HepG2 (cell line): ENCODE measurements around the gene MX2. TPM values are rescaled to one million over a fixed set of nuclear protein-coding genes. Genes with fewer than 3 reads are reported as not detected.

ENCODE experiments used
- ARID2 ChIP-seq: sonication (generic); formaldehyde crosslinking; IDR thresholded peaks from 2 replicates; pipeline ENCODE4 v1.8.1; 2022; ENCODE audit warnings: mild to moderate bottlenecking, missing genetic modification reagents, borderline replicate concordance
- DPF2 ChIP-seq: sonication (generic); formaldehyde crosslinking; IDR thresholded peaks from 2 replicates; pipeline ENCODE4 v1.4.0; 2020; ENCODE audit warnings: mild to moderate bottlenecking, low read depth, missing genetic modification reagents, borderline replicate concordance
- FOXM1 ChIP-seq: sonication (generic); formaldehyde crosslinking; IDR thresholded peaks from 2 replicates; pipeline ENCODE4 v1.5.0; 2020; ENCODE audit warnings: missing genetic modification reagents
- GPN1 ChIP-seq: sonication (generic); formaldehyde crosslinking; IDR thresholded peaks from 2 replicates; pipeline ENCODE4 v1.5.1; 2020; ENCODE audit warnings: missing genetic modification reagents, borderline replicate concordance
- HDAC2 ChIP-seq: sonication (generic); formaldehyde crosslinking; IDR thresholded peaks from 2 replicates; pipeline ENCODE4 v1.4.0; 2020; ENCODE audit warnings: missing genetic modification reagents
- HMG20A ChIP-seq: IDR thresholded peaks from 2 replicates; pipeline ENCODE4 v1.6.1; 2016; ENCODE audit warnings: borderline replicate concordance
- LCORL ChIP-seq, 2 experiments: fragments of 450-650 bp in 1 of 2; sonication (generic) in 1 of 2; formaldehyde crosslinking in 1 of 2; IDR thresholded peaks; 2 replicates each; pipeline versions ENCODE4 v1.5.0 to v1.6.1; 2017 to 2020; ENCODE audit warnings: antibody characterized with exemption in 1 of 2, missing genetic modification reagents in 1 of 2
- MAZ ChIP-seq, 2 experiments: sonication (generic) in 1 of 2; formaldehyde crosslinking in 1 of 2; IDR thresholded peaks; 2 replicates each; pipeline versions ENCODE4 v1.5.0 to v1.6.1; 2012 to 2020; ENCODE audit warnings: low read depth in 2 of 2, mild to moderate bottlenecking in 2 of 2, borderline replicate concordance in 1 of 2, improper control_type of control experiment in 1 of 2, low read length in 1 of 2, missing genetic modification reagents in 1 of 2, moderate library complexity in 1 of 2
- NFE2 ChIP-seq: sonication (generic); formaldehyde crosslinking; IDR thresholded peaks from 2 replicates; pipeline ENCODE4 v1.4.0; 2020; ENCODE audit warnings: missing genetic modification reagents
- NR2F1 ChIP-seq, 2 experiments: fragments of 450-650 bp in 1 of 2; formaldehyde crosslinking in 1 of 2; IDR thresholded peaks; 2 replicates each; pipeline versions ENCODE4 v1.5.0 to v1.6.1; 2016 to 2020; ENCODE audit warnings: mild to moderate bottlenecking in 1 of 2, missing compliant biosample characterization in 1 of 2, missing genetic modification reagents in 1 of 2, moderate library complexity in 1 of 2
- NR3C1 ChIP-seq: sonication (generic); formaldehyde crosslinking; IDR thresholded peaks from 2 replicates; pipeline ENCODE4 v1.4.0; 2020; ENCODE audit warnings: missing genetic modification reagents
- RFXAP ChIP-seq: sonication (generic); formaldehyde crosslinking; IDR thresholded peaks from 2 replicates; pipeline ENCODE4 v1.4.0; 2020; ENCODE audit warnings: missing genetic modification reagents, borderline replicate concordance
- SMC3 ChIP-seq: IDR thresholded peaks from 2 replicates; pipeline ENCODE4 v1.6.1; 2011; ENCODE audit warnings: low read length, improper control_type of control experiment
- ZBTB7A ChIP-seq: sonication (generic); formaldehyde crosslinking; IDR thresholded peaks from 2 replicates; pipeline ENCODE4 v1.8.0; 2022; ENCODE audit warnings: mild to moderate bottlenecking, missing genetic modification reagents
- ZNF143 ChIP-seq: sonication (generic); formaldehyde crosslinking; IDR thresholded peaks from 2 replicates; pipeline ENCODE4 v1.4.0; 2020; ENCODE audit warnings: missing genetic modification reagents
- ZNF207 ChIP-seq: fragments of 450-650 bp; IDR thresholded peaks from 2 replicates; pipeline ENCODE4 v1.6.1; 2016; ENCODE audit warnings: antibody characterized with exemption, borderline replicate concordance
- ZNF572 ChIP-seq: sonication (generic); formaldehyde crosslinking; IDR thresholded peaks from 2 replicates; pipeline ENCODE4 v1.5.1; 2020; ENCODE audit warnings: mild to moderate bottlenecking, missing genetic modification reagents
- ZNF644 ChIP-seq: IDR thresholded peaks from 2 replicates; pipeline ENCODE4 v1.6.1; 2016; ENCODE audit warnings: low read depth
- ZNF780A ChIP-seq: sonication (generic); formaldehyde crosslinking; IDR thresholded peaks from 2 replicates; pipeline ENCODE4 v1.8.0; 2022; ENCODE audit warnings: mild to moderate bottlenecking, missing genetic modification reagents, moderate library complexity
- ZNF790 ChIP-seq: sonication (generic); formaldehyde crosslinking; IDR thresholded peaks from 2 replicates; pipeline ENCODE4 v1.8.0; 2022; ENCODE audit warnings: missing genetic modification reagents, mild to moderate bottlenecking, borderline replicate concordance
- ZSCAN25 ChIP-seq: sonication (generic); formaldehyde crosslinking; IDR thresholded peaks from 2 replicates; pipeline ENCODE4 v1.8.0; 2022; ENCODE audit warnings: mild to moderate bottlenecking, missing genetic modification reagents
- ZZZ3 ChIP-seq: sonication (generic); formaldehyde crosslinking; IDR thresholded peaks from 2 replicates; pipeline ENCODE4 v1.4.0; 2020; ENCODE audit warnings: missing genetic modification reagents, mild to moderate bottlenecking, borderline replicate concordance
- polyA plus RNA-seq, 8 experiments: library from polyadenylated mRNA; depleted of rRNA in 3 of 8; stranded (reverse) in 7 of 8; unstranded in 1 of 8; fragments of >200 nt; fragmentation: Illumina TruSeq in 4 of 8; extraction: Trizol in 4 of 8; gene quantifications; 2 replicates each; pipeline versions ENCODE4 v1.2.1 to v1.2.3, GENCODE V29; 2011 to 2016; ENCODE audit warnings: low read depth in 4 of 8, missing spikeins in 1 of 8, mixed read lengths in 1 of 8; ENCODE audit not compliant: insufficient read depth in 1 of 8
- total RNA-seq, 5 experiments: library from RNA; depleted of rRNA; stranded (reverse); fragments of >200 nt; fragmentation: Illumina TruSeq; extraction: Trizol; gene quantifications; 2 replicates each; pipeline ENCODE4 v1.2.3, GENCODE V29; 2016; ENCODE audit warnings: low read depth in 1 of 5
- TF ChIP-seq, protein P1 (sequence below): sonication (generic); formaldehyde crosslinking; IDR thresholded peaks from 2 replicates; pipeline ENCODE4 v1.4.0; 2020; ENCODE audit warnings: mild to moderate bottlenecking, missing genetic modification reagents
- TF ChIP-seq, protein P2 (sequence below): sonication (generic); formaldehyde crosslinking; IDR thresholded peaks from 2 replicates; pipeline ENCODE4 v1.4.0; 2020; ENCODE audit warnings: missing genetic modification reagents
- TF ChIP-seq, protein P3 (sequence below): sonication (generic); formaldehyde crosslinking; IDR thresholded peaks from 2 replicates; pipeline ENCODE4 v1.8.0; 2022; ENCODE audit warnings: mild to moderate bottlenecking, missing genetic modification reagents

MX2 gene
- total and polyA plus RNA-seq, 2 of the 13 experiments (the other 11 are each of a cell fraction or from before 2014, with no cell fraction given): 24.0 to 35.7 TPM

DNA sequence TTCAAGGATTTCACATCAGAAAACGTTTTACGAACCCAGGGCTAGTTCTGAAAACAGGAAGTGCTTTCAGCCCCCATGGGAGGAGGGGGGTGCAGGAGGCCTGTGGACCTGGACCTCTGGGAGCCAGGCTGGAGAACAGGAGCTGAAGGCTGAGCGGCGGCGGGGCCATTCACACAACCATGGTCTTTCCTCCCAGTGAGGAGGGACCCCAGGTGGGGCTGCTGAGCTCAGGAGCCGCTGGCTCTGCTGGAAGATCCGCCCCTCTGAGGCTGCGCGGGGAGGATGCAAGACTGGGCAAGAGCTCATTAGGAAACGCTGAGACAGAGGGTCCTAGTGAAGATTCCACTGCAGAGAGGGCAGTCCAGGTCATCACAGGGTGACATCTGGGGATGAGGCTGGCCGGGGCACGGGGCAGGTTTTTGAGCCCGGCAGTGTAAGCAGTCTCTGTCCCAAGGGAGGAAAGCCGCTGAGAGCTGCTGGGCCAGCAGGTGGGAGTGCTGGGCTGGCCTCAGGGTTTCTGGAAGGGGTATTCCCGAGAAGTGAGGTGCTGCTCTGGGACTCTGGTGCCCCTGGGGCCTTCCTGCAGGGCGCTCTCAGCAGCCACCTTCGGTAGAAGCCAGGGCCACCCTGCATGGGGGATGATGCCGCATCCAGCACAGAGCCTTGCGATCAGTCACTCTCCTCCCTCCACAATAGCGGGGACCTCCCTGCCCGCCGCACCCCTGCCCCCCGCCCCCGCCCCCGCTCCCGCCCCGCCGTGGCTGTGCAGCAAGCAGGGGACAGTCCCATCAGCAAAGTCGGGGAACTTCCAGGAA is 7.5 kb downstream of the MX2 start (continued):
- TF ChIP-seq, protein P1, sequence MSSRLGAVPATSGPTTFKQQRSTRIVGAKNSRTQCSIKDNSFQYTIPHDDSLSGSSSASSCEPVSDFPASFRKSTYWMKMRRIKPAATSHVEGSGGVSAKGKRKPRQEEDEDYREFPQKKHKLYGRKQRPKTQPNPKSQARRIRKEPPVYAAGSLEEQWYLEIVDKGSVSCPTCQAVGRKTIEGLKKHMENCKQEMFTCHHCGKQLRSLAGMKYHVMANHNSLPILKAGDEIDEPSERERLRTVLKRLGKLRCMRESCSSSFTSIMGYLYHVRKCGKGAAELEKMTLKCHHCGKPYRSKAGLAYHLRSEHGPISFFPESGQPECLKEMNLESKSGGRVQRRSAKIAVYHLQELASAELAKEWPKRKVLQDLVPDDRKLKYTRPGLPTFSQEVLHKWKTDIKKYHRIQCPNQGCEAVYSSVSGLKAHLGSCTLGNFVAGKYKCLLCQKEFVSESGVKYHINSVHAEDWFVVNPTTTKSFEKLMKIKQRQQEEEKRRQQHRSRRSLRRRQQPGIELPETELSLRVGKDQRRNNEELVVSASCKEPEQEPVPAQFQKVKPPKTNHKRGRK (CRISPR knock-in tag): no peak
- no peak for TF ChIP-seq ZNF572 (CRISPR knock-in tag)
- peak; percentile 63; the same call in 1 of the 2 replicates for TF ChIP-seq ZBTB7A (CRISPR knock-in tag)
- TF ChIP-seq ZSCAN25 (CRISPR knock-in tag): peak; percentile 74; the same call in 1 of the 2 replicates
- no peak for TF ChIP-seq SMC3
- no peak for TF ChIP-seq MAZ (IDR thresholded peaks at IDR 0.05; ENCODE audit: borderline replicate concordance, low read depth, low read length)
- TF ChIP-seq MAZ (CRISPR knock-in tag; IDR thresholded peaks at IDR 0.05; ENCODE audit: low read depth): peak; percentile 48; the same call in 1 of the 2 replicates
- no peak for TF ChIP-seq ZNF790 (CRISPR knock-in tag)
- 0 out of 2 replicates have a peak, but pooled peaks have one; percentile 12 for TF ChIP-seq HDAC2
- no peak for TF ChIP-seq ZNF207
- TF ChIP-seq RFXAP: no peak
- TF ChIP-seq ARID2 (CRISPR knock-in tag): no peak
- TF ChIP-seq LCORL (IDR thresholded peaks at IDR 0.05): no peak
- TF ChIP-seq LCORL (CRISPR knock-in tag; IDR thresholded peaks at IDR 0.05): 0 out of 2 replicates have a peak, but pooled peaks have one; percentile 36
- no peak for TF ChIP-seq NR3C1 (CRISPR knock-in tag)
- TF ChIP-seq, protein P2, sequence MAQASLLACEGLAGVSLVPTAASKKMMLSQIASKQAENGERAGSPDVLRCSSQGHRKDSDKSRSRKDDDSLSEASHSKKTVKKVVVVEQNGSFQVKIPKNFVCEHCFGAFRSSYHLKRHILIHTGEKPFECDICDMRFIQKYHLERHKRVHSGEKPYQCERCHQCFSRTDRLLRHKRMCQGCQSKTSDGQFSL (CRISPR knock-in tag): peak; percentile 60; the same call in 1 of the 2 replicates
- TF ChIP-seq ZNF644: no peak
- TF ChIP-seq NFE2 (CRISPR knock-in tag): no peak
- no peak for TF ChIP-seq FOXM1
- TF ChIP-seq NR2F1 (CRISPR knock-in tag; IDR thresholded peaks at IDR 0.05): no peak
- no peak for TF ChIP-seq DPF2 (CRISPR knock-in tag)
- TF ChIP-seq HMG20A: no peak
- TF ChIP-seq, protein P3, sequence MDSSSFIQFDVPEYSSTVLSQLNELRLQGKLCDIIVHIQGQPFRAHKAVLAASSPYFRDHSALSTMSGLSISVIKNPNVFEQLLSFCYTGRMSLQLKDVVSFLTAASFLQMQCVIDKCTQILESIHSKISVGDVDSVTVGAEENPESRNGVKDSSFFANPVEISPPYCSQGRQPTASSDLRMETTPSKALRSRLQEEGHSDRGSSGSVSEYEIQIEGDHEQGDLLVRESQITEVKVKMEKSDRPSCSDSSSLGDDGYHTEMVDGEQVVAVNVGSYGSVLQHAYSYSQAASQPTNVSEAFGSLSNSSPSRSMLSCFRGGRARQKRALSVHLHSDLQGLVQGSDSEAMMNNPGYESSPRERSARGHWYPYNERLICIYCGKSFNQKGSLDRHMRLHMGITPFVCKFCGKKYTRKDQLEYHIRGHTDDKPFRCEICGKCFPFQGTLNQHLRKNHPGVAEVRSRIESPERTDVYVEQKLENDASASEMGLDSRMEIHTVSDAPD (CRISPR knock-in tag): no peak
- no peak for TF ChIP-seq ZZZ3
- TF ChIP-seq GPN1 (CRISPR knock-in tag): no peak
- TF ChIP-seq ZNF780A (CRISPR knock-in tag): no peak
- no peak for TF ChIP-seq ZNF143
